ENCODE measurements around the gene ZBTB8B. TPM values are rescaled to one million over a fixed set of nuclear protein-coding genes. Genes with fewer than 3 reads are reported as not detected.

The ZBTB8B gene
- total and polyA plus RNA-seq, 2 experiments from 2014 or later: not detected

GRCh38 chr1:32500387-32501209, 35.7 kb downstream of the ZBTB8B start:
- Histone ChIP-seq H3K9me2 (ENCODE audit: insufficient read depth) (no peaks in the 10 kb centered on the region), H3K9me3 (ENCODE audit: low read depth) (no peaks in the 10 kb centered on the region), H3K27me3 (replicated peaks; ENCODE audit: insufficient read depth) (no peaks in the 10 kb centered on the region), H3K27ac (peak overlapping the region; percentile 54), H3K36me3 (ENCODE audit: low read depth) (no peaks in the 10 kb centered on the region), H4K20me1 (ENCODE audit: insufficient read depth) (no peaks in the 10 kb centered on the region), H3K79me2 (ENCODE audit: insufficient read depth) (no peaks in the 10 kb centered on the region), H3K4me1 (ENCODE audit: insufficient read depth) (no peaks in the 10 kb centered on the region), H2AFZ (peak overlapping the region; percentile 97), H3K4me2 (ENCODE audit: unreplicated experiment) (peak overlapping the region; percentile 85), H3K9ac (peak overlapping the region; percentile 83), H3F3A (ENCODE audit: insufficient read depth) (peaks cover 10% of the 10 kb centered on the region), H3K4me3 (peak overlapping the region; percentile 77)
- TF ChIP-seq EZH2 (IDR thresholded peaks at IDR 0.05; ENCODE audit: insufficient read depth, poor library complexity, severe bottlenecking): no peak
- no peak for TF ChIP-seq EZH2phosphoT487 (IDR thresholded peaks at IDR 0.05; ENCODE audit: insufficient read depth, low read depth)
- in situ Hi-C loops (cut with MboI): no loop called here
- 2% methylated on average over 51 to 65 of the region's 99 CpGs for WGBS, 2 experiments (ENCODE audit: low coverage in 1 of 2, low lambda C conversion rate in 2 of 2, missing lambda C conversion rate in 2 of 2)
- DNase-seq: peak; percentile 86

GRCh38 chr1:32501865-32502264, 37.0 kb downstream of the ZBTB8B start:
- H3K9ac ChIP-seq: no peak overlapping the region
- H2AFZ ChIP-seq: peak overlapping the region; percentile 69
- in situ Hi-C loops (cut with MboI): no loop called here
- H3K9me2 ChIP-seq (ENCODE audit: insufficient read depth): no peaks in the 10 kb centered on the region
- no peak overlapping the region for H3K4me3 ChIP-seq
- H3K4me2 ChIP-seq (ENCODE audit: unreplicated experiment): no peak overlapping the region
- no peak for DNase-seq
- H3K79me2 ChIP-seq (ENCODE audit: insufficient read depth): no peaks in the 10 kb centered on the region
- H4K20me1 ChIP-seq (ENCODE audit: insufficient read depth): no peaks in the 10 kb centered on the region
- no peaks in the 10 kb centered on the region for H3K36me3 ChIP-seq (ENCODE audit: low read depth)
- H3K27me3 ChIP-seq (replicated peaks; ENCODE audit: insufficient read depth): no peaks in the 10 kb centered on the region
- TF ChIP-seq EZH2phosphoT487 (IDR thresholded peaks at IDR 0.05; ENCODE audit: insufficient read depth, low read depth) (no peak), EZH2 (IDR thresholded peaks at IDR 0.05; ENCODE audit: insufficient read depth, poor library complexity, severe bottlenecking) (no peak)
- no peaks in the 10 kb centered on the region for H3K4me1 ChIP-seq (ENCODE audit: insufficient read depth)
- H3K9me3 ChIP-seq (ENCODE audit: low read depth): no peaks in the 10 kb centered on the region
- 42 to 45% methylated on average over 9 of the region's 9 CpGs for WGBS, 2 experiments (ENCODE audit: low coverage in 1 of 2, low lambda C conversion rate in 2 of 2, missing lambda C conversion rate in 2 of 2)
- no peak overlapping the region for H3K27ac ChIP-seq
- peaks cover 10% of the 10 kb centered on the region for H3F3A ChIP-seq (ENCODE audit: insufficient read depth)

DNA sequence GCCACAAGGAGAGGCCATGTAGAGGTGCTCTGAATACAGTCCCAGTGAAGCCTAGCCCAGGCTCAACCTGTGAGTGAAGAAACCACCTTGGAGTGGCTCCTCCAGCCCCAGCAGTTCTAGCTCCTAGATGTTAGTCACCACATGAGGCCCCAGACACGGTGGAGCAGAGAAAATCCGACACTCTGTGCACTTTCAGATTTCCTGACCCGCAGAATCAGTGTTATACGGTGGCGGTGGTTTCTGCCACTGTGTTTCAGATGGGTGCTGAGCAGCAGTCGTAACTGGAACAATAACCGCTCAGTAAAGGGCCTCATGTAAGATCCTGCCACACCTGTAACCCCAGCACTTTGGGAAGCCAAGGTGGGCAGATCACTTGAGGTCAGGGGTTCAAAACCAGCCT, 38.3 kb downstream of the ZBTB8B start:
- H3K9me2 ChIP-seq (ENCODE audit: insufficient read depth): no peaks in the 10 kb centered on the region
- TF ChIP-seq EZH2 (IDR thresholded peaks at IDR 0.05; ENCODE audit: insufficient read depth, poor library complexity, severe bottlenecking): no peak
- TF ChIP-seq EZH2phosphoT487 (IDR thresholded peaks at IDR 0.05; ENCODE audit: insufficient read depth, low read depth): no peak
- H3F3A ChIP-seq (ENCODE audit: insufficient read depth): peaks cover 10% of the 10 kb centered on the region
- no peaks in the 10 kb centered on the region for H3K36me3 ChIP-seq (ENCODE audit: low read depth)
- no peaks in the 10 kb centered on the region for H4K20me1 ChIP-seq (ENCODE audit: insufficient read depth)
- H3K4me2 ChIP-seq (ENCODE audit: unreplicated experiment): no peak overlapping the region
- no peaks in the 10 kb centered on the region for H3K27me3 ChIP-seq (replicated peaks; ENCODE audit: insufficient read depth)
- in situ Hi-C loops (cut with MboI): no loop called here
- H3K9ac ChIP-seq: no peak overlapping the region
- no peak overlapping the region for H2AFZ ChIP-seq
- no peaks in the 10 kb centered on the region for H3K9me3 ChIP-seq (ENCODE audit: low read depth)
- H3K4me1 ChIP-seq (ENCODE audit: insufficient read depth): no peaks in the 10 kb centered on the region
- no peak overlapping the region for H3K27ac ChIP-seq
- DNase-seq: no peak
- WGBS, 2 experiments (ENCODE audit: low coverage in 1 of 2, low lambda C conversion rate in 2 of 2, missing lambda C conversion rate in 2 of 2): 94 to 96% methylated on average over 7 of the region's 7 CpGs
- H3K4me3 ChIP-seq: no peak overlapping the region
- H3K79me2 ChIP-seq (ENCODE audit: insufficient read depth): no peaks in the 10 kb centered on the region

- no peaks in the 10 kb centered on the region for H3K9me3 ChIP-seq (ENCODE audit: low read depth)
- WGBS, 2 experiments (ENCODE audit: low coverage in 1 of 2, low lambda C conversion rate in 2 of 2, missing lambda C conversion rate in 2 of 2): 4 to 6% methylated on average over 4 of the region's 4 CpGs
- H3K9me2 ChIP-seq (ENCODE audit: insufficient read depth): no peaks in the 10 kb centered on the region
- no peak overlapping the region for H3K27ac ChIP-seq
- no peaks in the 10 kb centered on the region for H3K79me2 ChIP-seq (ENCODE audit: insufficient read depth)
- in situ Hi-C loops (cut with MboI): no loop called here
- DNase-seq: peak; percentile 11
- no peak for TF ChIP-seq EZH2 (IDR thresholded peaks at IDR 0.05; ENCODE audit: insufficient read depth, poor library complexity, severe bottlenecking)
- no peak for TF ChIP-seq EZH2phosphoT487 (IDR thresholded peaks at IDR 0.05; ENCODE audit: insufficient read depth, low read depth)
- H4K20me1 ChIP-seq (ENCODE audit: insufficient read depth): no peaks in the 10 kb centered on the region
- H3K27me3 ChIP-seq (replicated peaks; ENCODE audit: insufficient read depth): no peaks in the 10 kb centered on the region
- no peak overlapping the region for H3K4me2 ChIP-seq (ENCODE audit: unreplicated experiment)
- no peak overlapping the region for H2AFZ ChIP-seq
- no peaks in the 10 kb centered on the region for H3F3A ChIP-seq (ENCODE audit: insufficient read depth)
- H3K36me3 ChIP-seq (ENCODE audit: low read depth): no peaks in the 10 kb centered on the region
- H3K9ac ChIP-seq: no peak overlapping the region
- no peak overlapping the region for H3K4me3 ChIP-seq
- H3K4me1 ChIP-seq (ENCODE audit: insufficient read depth): no peaks in the 10 kb centered on the region
Measured at GRCh38 chr1:32507021-32507420, 42.1 kb downstream of the ZBTB8B start.
